HG02678 (cell line): Measurements from ENCODE around the gene ERBB4.
"Not testable (repeated sequence)": the region's sequence is repeated elsewhere in the genome, so short reads cannot be mapped to it uniquely, and the experiment has no call there.

Experiments used
- ATAC-seq: cut with Tn5 transposase; IDR thresholded peaks from one replicate; pipeline ENCODE4 v1.9.1; 2021; ENCODE audit warnings: mild to moderate bottlenecking, moderate library complexity; ENCODE audit not compliant: unreplicated experiment

The ERBB4 gene

DNA sequence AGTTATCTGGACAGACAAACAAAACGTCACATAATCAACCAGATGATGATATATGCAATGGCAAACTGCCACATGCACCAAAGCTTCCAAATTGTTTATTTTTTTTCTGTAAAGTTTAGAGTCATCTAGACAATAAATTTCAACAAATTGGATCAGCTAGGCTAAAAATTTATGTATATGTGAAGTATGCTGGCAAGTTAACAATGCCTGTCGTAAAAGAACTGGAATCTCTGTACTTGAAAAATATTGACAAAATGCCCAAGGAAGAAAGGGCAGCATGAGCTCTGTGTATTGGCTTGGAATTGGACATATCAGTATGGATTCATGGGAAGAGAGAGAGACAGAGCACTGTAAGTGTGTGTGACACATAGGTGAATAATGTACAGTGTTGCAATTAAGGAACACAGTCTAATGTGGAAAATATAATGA, 309.8 kb downstream of the ERBB4 start:
- ATAC-seq: no peak

DNA sequence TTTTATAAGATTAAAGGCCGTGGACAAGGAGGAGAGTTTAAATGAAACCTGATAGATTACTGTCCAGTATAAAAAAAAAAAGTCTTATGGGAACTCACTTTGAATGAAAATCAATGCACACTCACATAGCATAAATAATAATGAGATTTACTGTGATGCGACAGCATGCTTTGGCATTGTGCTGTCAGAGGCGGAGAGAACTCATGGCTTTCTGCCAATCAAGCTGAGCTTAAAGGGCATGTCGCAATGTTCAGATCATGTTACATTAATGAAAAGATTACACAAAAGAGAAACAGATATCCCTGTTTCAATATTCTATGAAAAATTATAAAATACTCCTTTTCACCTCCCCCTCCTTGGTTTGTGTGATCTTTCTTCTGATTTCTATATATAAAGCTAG, 310.8 kb downstream of the ERBB4 start:
- ATAC-seq: no peak

GRCh38 chr2:212226114-212226513, 312.5 kb downstream of the ERBB4 start:
- ATAC-seq: no peak

DNA sequence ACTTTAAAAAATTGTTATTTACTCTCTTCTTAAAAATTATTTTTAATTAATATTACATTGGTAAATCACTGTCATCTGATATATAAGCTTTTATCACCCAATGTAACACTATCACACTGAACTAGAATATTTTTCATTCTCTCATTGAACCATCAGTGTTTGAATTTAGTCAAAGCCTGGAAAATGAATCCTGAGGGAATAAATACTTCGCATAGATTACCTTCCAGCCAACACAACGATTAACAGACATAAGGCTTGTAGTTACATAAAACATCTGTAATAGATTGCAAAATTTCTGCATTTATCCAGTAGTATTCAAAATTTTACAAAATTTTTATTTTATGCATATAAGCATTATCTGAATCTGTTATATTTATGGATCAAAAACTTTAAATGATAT, 314.9 kb downstream of the ERBB4 start:
- no peak for ATAC-seq

DNA sequence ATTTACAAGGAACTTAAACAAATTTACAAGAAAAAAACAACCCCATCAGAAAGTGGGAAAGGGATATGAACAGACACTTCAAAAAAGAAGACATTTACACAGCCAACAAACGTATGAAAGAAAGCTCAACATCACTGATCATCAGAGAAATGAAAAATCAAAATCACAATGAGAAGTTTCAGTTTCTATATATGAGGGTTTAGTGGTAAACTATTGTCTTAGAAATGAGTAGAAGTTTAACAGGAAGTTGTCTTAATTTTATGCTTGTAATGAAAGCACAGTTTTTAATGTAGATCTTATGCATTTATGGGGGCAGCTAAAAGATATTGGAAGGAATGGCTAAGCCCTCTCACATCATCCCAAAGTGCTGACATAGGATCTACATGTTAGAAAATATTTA, 325.4 kb downstream of the ERBB4 start:
- no peak for ATAC-seq

DNA sequence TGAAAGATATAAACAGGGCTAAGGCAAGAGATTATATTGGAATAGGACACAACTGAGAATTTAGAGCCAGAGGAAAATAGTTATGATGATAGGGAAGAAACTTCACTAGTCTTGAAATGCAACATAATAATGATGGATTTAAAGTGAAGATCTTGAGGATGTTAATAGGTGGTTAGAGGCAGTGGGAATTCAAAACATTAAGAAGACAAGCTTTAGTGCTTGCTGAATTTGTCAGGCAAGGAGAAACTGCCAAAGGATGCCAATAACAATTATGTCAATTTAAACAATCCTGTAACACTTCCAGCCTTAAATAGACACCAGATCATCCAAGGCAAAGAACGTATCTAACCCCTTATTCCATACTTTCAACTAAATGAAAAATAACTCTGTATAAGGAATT, 330.1 kb downstream of the ERBB4 start:
- ATAC-seq: no peak

- no peak for ATAC-seq
These were observed 340.8 kb downstream of the ERBB4 start for GRCh38 chr2:212197776-212198175.

DNA sequence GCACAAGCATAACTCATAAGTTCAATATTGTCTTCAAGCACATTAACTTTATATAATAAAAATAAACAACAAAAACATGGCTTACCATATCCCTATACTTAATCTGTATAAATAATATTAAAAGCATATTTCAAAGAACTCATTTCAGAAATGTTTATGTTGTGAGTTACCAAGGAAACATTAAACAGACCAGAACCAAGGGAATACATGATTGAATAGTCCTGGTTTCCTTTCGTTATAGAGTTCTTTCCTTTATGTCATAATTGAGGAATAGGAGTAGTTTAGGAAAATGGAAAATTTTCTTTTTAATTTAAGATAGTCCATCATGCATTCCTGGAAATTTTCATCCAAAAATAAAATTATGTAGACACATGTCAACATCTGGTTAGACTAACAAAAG, 343.0 kb downstream of the ERBB4 start:
- ATAC-seq: no peak

DNA sequence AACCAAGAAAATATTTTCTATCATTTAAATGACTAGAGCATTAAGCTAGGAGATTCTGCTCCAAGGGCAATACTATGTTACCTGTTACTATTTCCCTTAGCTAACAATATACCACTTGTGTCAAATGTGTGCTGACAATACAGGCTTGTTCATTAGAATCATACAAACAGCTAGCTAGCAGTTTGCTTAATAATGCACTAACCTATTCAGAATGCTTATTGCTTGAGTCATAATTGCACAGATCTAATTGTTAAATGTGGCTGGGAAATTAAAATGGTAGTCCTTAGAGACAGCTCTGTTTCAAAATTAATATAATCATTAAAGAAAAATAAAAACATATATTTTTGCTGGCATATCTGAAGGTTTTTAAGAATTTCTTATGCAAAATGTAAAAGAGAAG, 344.2 kb downstream of the ERBB4 start:
- ATAC-seq: no peak

DNA sequence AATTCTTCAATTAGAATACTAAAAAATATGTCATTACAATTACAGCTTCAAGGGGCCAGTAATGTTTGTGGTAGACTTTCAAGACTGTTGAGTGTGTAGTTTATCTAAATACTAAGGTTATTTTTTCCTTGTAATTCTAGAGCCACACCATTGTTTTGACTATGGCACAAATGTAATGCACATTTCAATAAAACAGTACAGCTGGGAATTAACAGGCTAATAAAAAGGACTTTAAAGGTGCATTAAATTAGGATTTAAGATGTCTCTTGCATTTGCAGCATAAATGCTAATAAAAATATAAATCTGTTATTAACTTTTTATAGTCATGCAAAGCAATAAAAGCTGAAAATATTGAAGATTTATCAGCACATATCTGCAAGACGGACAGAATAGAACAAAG, 344.8 kb downstream of the ERBB4 start:
- ATAC-seq: no peak

DNA sequence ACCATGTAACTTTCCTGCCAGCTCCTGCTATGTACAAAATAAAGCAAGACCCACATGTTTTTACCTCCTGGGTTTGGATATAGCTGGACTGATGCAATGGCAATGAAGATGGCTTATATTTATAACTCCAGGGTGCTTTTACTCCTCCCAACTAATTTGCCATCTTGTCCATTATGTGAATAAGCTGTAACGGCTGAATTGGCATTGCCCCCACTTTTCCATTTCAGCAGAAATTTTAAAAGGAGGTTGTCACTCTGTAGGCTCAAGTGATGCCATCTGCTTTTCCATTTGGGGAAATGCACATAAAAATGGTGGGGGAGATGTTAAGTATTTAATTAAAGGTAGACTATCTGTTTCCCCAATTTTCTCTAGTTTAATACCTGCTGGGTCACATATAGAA, 345.5 kb downstream of the ERBB4 start:
- ATAC-seq: no peak

DNA sequence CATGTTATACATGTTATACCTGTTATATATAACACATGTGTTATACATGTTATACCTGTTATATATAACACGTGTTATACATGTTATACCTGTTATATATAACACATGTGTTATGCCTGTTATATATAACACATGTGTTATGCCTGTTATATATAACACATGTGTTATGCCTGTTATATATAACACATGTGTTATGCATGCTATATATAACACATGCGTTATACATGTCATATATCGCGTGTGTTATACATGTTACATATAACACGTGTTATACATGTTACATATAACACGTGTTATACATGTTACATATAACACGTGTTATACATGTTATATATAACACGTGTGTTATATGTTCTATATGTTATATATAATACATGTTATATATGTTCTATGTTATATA, 347.2 kb downstream of the ERBB4 start:
- not testable (repeated sequence) for ATAC-seq

DNA sequence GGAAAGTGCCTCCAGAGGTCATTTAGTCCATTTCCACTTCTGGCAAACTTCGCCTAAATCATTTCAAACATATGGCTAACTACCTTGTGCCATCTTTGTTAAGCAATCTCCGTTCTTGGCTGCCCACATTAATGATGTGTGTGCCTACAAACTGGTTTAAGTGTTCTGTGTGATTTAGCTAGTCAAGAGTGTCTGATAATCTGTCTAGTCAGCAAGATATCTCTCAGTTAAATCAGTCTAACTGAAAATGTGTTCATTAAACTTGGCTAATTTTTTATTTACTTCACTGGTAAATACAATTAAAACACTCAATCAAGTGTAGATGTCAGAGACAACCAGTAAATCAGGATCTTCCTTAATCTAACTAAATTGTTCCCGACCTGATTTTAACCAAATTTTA, 352.4 kb downstream of the ERBB4 start:
- ATAC-seq: no peak

DNA sequence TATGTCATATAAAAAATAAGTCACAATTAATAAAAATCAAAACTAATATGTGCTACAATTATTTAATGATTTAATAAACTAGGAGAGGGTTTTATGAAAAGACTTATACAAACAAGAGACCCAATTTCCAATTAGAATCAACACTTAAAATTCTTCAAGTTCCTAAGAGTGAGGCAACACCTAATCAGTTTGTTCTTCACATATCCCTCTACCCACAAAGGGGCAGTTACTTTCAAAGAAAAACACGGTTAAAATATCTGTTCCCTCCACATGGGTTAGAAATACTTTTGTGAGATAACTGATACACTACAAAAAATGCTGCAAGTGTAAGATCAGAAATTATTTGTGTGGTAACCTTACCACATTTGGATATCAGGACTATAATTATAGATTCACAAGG, 357.0 kb downstream of the ERBB4 start:
- no peak for ATAC-seq

- no peak for ATAC-seq
These were observed 358.1 kb downstream of the ERBB4 start for GRCh38 chr2:212180408-212181083.

GRCh38 chr2:212177724-212178123, 360.9 kb downstream of the ERBB4 start:
- no peak for ATAC-seq

GRCh38 chr2:212176151-212176550, 362.5 kb downstream of the ERBB4 start:
- no peak for ATAC-seq

GRCh38 chr2:212173756-212174510, 364.7 kb downstream of the ERBB4 start:
- ATAC-seq: no peak

DNA sequence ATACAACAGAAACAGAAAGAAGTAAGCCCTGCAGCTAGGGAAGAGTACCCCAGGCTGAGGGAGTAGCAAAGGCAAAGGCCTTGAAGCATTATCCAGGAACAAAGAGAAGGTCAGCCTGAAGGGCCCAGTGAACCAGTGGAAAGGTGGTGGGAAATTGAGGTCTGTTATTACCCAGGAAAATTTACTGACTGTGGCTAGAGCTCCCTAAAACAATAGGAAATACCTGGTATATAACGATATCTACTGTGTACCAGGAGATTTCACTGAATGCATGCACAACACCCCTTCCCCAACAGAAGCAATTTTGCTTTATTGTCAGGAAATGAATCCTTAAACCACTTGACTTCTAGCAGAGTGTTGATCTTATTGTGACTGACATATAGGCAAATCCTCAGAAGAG, 365.3 kb downstream of the ERBB4 start:
- no peak for ATAC-seq

- ATAC-seq: no peak
These were observed 368.2 kb downstream of the ERBB4 start for GRCh38 chr2:212170382-212170781.

- no peak for ATAC-seq
These were observed 380.5 kb downstream of the ERBB4 start for GRCh38 chr2:212158081-212158480.

DNA sequence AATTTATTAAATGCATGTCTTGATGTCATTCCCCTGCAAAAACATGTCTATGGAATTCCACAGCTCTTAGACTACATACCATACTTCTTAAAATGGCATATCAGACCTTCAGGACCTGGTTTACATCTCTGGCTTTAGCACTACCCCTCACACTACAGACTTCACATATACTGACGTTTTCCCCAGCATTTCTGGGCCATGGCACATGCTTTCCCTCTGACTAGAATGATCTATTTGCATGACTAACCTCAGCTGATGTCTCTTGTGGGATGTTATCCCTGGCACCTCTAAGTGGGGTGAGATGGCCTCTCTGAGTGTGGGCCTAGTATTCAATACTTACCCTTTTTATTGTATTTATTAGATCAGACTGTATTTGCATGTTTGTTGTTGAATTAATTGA, 381.6 kb downstream of the ERBB4 start:
- ATAC-seq: no peak

DNA sequence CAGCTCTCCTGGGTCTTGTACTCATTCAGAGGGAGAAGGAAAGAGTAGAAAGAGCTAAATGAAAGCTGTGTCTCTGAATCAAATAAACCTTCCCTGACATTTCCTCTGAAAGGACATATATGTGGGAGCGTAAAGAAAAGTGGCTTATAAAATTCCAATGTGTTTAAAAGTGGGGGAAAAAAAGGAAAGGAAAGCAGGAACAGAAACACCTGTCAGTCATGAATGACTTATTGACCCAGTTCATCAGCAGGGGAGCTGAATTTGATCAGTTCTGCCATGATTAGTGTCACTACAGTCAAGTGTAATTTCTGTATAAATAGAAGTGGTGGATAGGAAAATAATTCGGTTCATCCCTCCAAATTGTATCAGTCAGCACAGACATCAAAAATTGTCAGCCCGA, 382.5 kb downstream of the ERBB4 start:
- ATAC-seq: no peak
